Prostate gland (tissue), 2 donors: ENCODE data around the gene VWA8.

Experiments used
- CTCF ChIP-seq, 4 experiments: fragments of 200-600 bp in 2 of 4; fragments of 450-650 bp in 2 of 4; sonication (generic) in 2 of 4; IDR thresholded peaks; 1 replicate in 3 of 4; 2 replicates in 1 of 4; pipeline ENCODE4 v1.5.1; 2016 to 2019; ENCODE audit warnings: antibody characterized with exemption in 4 of 4, mild to moderate bottlenecking in 2 of 4, moderate library complexity in 2 of 4
- POLR2A ChIP-seq: fragments of 450-650 bp; IDR thresholded peaks from one replicate; pipeline ENCODE4 v1.6.1; 2016; ENCODE audit warnings: antibody characterized with exemption, mild to moderate bottlenecking
- POLR2AphosphoS5 ChIP-seq: sonication (generic); formaldehyde crosslinking; IDR thresholded peaks from one replicate; pipeline ENCODE4 v1.6.1; 2017; ENCODE audit warnings: antibody characterized with exemption

DNA sequence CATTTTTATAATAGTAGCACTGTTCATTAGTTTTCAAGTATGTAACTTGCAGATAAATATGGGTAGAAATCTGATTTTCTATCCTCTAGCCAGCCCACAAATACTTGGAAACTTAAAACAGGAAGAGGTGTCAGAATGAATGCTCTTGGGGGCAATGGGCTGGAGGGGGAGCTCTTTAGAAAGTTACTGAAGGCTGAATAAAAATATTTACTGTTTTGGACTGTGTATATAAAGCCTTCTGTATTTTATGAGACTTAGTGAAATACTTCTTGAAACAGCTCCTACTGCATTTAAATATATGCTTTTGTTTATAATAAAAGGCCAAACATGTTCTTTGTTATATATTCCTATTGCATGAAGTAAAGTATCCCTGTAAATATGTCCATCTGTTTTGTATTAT is 364.7 kb downstream of the VWA8 start:
- no peak for TF ChIP-seq POLR2A
- TF ChIP-seq CTCF (IDR thresholded peaks at IDR 0.05), result no peak
- no peak for TF ChIP-seq POLR2AphosphoS5
